Gastrocnemius medialis (tissue), 4 donors: Measurements from ENCODE around the gene CXCL12.

Source experiments
- CTCF ChIP-seq, 5 experiments: fragments of 450-650 bp in 3 of 5; fragments of 200-600 bp in 2 of 5; sonication (generic) in 2 of 5; IDR thresholded peaks in 4 of 5; conservative IDR thresholded peaks in 1 of 5; 1 replicate in 4 of 5; 2 replicates in 1 of 5; pipeline ENCODE4 v1.5.1; 2016 to 2019; ENCODE audit warnings: antibody characterized with exemption in 5 of 5, mild to moderate bottlenecking in 3 of 5, moderate library complexity in 3 of 5
- POLR2A ChIP-seq, 2 donors: fragments of 450-650 bp; IDR thresholded peaks; one replicate each; pipeline ENCODE4 v1.6.1; 2017; ENCODE audit warnings: antibody characterized with exemption in 2 of 2, mild to moderate bottlenecking in 2 of 2, moderate library complexity in 2 of 2

- TF ChIP-seq POLR2A (IDR thresholded peaks at IDR 0.05) (no peak), CTCF (IDR thresholded peaks at IDR 0.05 in 4 of 5, conservative IDR thresholded peaks at IDR 0.05 in 1 of 5) (no peak)
Measured at GRCh38 chr10:44393834-44394547, 9.1 kb upstream of the CXCL12 start.
